A549 (cell line): ENCODE data around the gene SEMA5B. TPM values are rescaled to one million over a fixed set of nuclear protein-coding genes. Genes with fewer than 3 reads are reported as not detected.
A peak's percentile ranks its signal among the peaks of the same experiment; 100 is the strongest.

Experiments
- ATAC-seq, 2 experiments: fragments of 200-7000 bp in 1 of 2; fragments of >200 bp in 1 of 2; cut with Nextera tagmentation in 1 of 2; cut with Tn5 transposase in 1 of 2; 3 replicates each; pipeline versions ENCODE4 v1.8.0 to v1.9.1; 2018 to 2020; ENCODE audit warnings: mild to moderate bottlenecking in 1 of 2, moderate library complexity in 1 of 2
- CTCF ChIA-PET: fragments of 300-600 bp; sonication (Branson Sonifier 250); formaldehyde crosslinking; extraction: SDS; loops from one replicate; lab custom pipeline; 2021; ENCODE audit warnings: antibody characterized with exemption, inconsistent platforms; lab: Yijun Ruan, JAX
- POLR2A ChIA-PET: fragments of 350-600 bp; formaldehyde crosslinking; extraction: SDS; loops from one replicate; lab custom pipeline; 2021; ENCODE audit warnings: antibody characterized with exemption, inconsistent platforms; lab: Yijun Ruan, JAX
- DNase-seq, 2 experiments: peaks; one replicate each; pipeline versions ENCODE4 v3.0.0 to v3.0.0-alpha.2; 2011 to 2016; ENCODE audit warnings: low read depth in 1 of 2, low spot score in 1 of 2
- FAIRE-seq: peaks from 2 replicates; lab custom pipeline; 2011; peaks lifted over from hg19 to GRCh38; lab: Jason Lieb, UNC
- H3K27ac ChIP-seq, 2 experiments: fragments of >200 bp; sonication (Bioruptor Twin); formaldehyde crosslinking; 3 replicates each; pipeline ENCODE4 v1.5.1; 2016 to 2017
- H3K4me1 ChIP-seq: fragments of >200 bp; sonication (Bioruptor Twin); formaldehyde crosslinking; 3 replicates; pipeline ENCODE4 v1.6.1; 2016
- H3K4me2 ChIP-seq: fragments of >200 bp; sonication (Bioruptor Twin); formaldehyde crosslinking; 3 replicates; pipeline ENCODE4 v1.6.1; 2016
- H3K4me3 ChIP-seq: fragments of >200 bp; sonication (Bioruptor Twin); formaldehyde crosslinking; 3 replicates; pipeline ENCODE4 v1.5.1; 2016
- H3K9me3 ChIP-seq: fragments of >200 bp; sonication (Bioruptor Twin); formaldehyde crosslinking; 3 replicates; pipeline ENCODE4 v1.6.1; 2016
- CBX8 ChIP-seq: fragments of 200-600 bp; sonication (generic); IDR thresholded peaks from 2 replicates; pipeline ENCODE4 v1.6.1; 2016
- CTCF ChIP-seq: fragments of >200 bp; sonication (Bioruptor Twin); formaldehyde crosslinking; IDR thresholded peaks from 3 replicates; pipeline ENCODE4 v1.5.1; 2016
- FOSB ChIP-seq: fragments of 250-450 bp; sonication (Bioruptor Pico); IDR thresholded peaks from 2 replicates; pipeline ENCODE4 v1.5.0; 2020; ENCODE audit warnings: mild to moderate bottlenecking, moderate library complexity
- FOSL2 ChIP-seq, 2 experiments: fragments of 450-650 bp in 1 of 2; fragments of >200 bp in 1 of 2; sonication (Bioruptor Twin) in 1 of 2; formaldehyde crosslinking; IDR thresholded peaks; 2 replicates each; pipeline versions ENCODE4 v1.5.0 to v1.6.1; 2016 to 2020; ENCODE audit warnings: mild to moderate bottlenecking in 1 of 2, moderate library complexity in 1 of 2
- GATA3 ChIP-seq: IDR thresholded peaks from 2 replicates; pipeline ENCODE4 v1.6.1; 2012; ENCODE audit warnings: borderline replicate concordance
- HES2 ChIP-seq: fragments of >200 bp; sonication (Bioruptor Twin); formaldehyde crosslinking; IDR thresholded peaks from 2 replicates; pipeline ENCODE4 v1.6.1; 2016
- HMGXB4 ChIP-seq: fragments of 250-450 bp; sonication (Bioruptor Pico); IDR thresholded peaks from 2 replicates; pipeline ENCODE4 v1.5.0; 2021; ENCODE audit warnings: mild to moderate bottlenecking, moderate library complexity, borderline replicate concordance
- HOXB13 ChIP-seq: fragments of 250-450 bp; sonication (Bioruptor Pico); IDR thresholded peaks from 2 replicates; pipeline ENCODE4 v1.5.0; 2020; ENCODE audit warnings: low read depth, mild to moderate bottlenecking, moderate library complexity
- MAFK ChIP-seq: fragments of 450-650 bp; IDR thresholded peaks from 2 replicates; pipeline ENCODE4 v1.6.1; 2014; ENCODE audit not compliant: partially characterized antibody
- MAZ ChIP-seq: fragments of 150-350 bp; IDR thresholded peaks from 2 replicates; pipeline ENCODE4 v1.6.1; 2014; ENCODE audit warnings: antibody characterized with exemption, low read depth, low read length, borderline replicate concordance
- POLR2A ChIP-seq: IDR thresholded peaks from 2 replicates; pipeline ENCODE4 v1.6.1; 2012; ENCODE audit warnings: mild to moderate bottlenecking, low read length
- REST ChIP-seq: fragments of 200-600 bp; sonication (generic); IDR thresholded peaks from 2 replicates; pipeline ENCODE4 v1.6.1; 2016; ENCODE audit warnings: antibody characterized with exemption, mild to moderate bottlenecking, moderate library complexity
- RNF2 ChIP-seq: fragments of 200-600 bp; sonication (generic); IDR thresholded peaks from 2 replicates; pipeline ENCODE4 v1.6.1; 2016; ENCODE audit warnings: low read depth, mild to moderate bottlenecking, antibody characterized with exemption, moderate library complexity, borderline replicate concordance
- USF2 ChIP-seq: fragments of 450-650 bp; IDR thresholded peaks from 2 replicates; pipeline ENCODE4 v1.6.1; 2014; ENCODE audit warnings: antibody characterized with exemption
- ZC3H11A ChIP-seq: fragments of 450-650 bp; IDR thresholded peaks from 2 replicates; pipeline ENCODE4 v1.6.1; 2014; ENCODE audit warnings: antibody characterized with exemption, mild to moderate bottlenecking
- ZSCAN20 ChIP-seq: fragments of 250-450 bp; sonication (Bioruptor Pico); IDR thresholded peaks from 2 replicates; pipeline ENCODE4 v1.8.0; 2022; ENCODE audit warnings: mild to moderate bottlenecking, moderate library complexity
- WGBS: methylation state at CpG from one replicate; pipeline ENCODE4 v1.1.6; 2017; ENCODE audit errors: missing lambda C conversion rate; 5-methylcytosine and 5-hydroxymethylcytosine counted together
- polyA plus RNA-seq, 4 experiments: library from polyadenylated mRNA; depleted of rRNA in 3 of 4; stranded (reverse); fragments of >200 nt; fragmentation: RNase III in 1 of 4; extraction: RNeasy Plus Mini Kit Qiagen cat#74134 plus additional on column Dnase treatment in 1 of 4; gene quantifications; 2 replicates in 3 of 4; 3 replicates in 1 of 4; pipeline ENCODE4 v1.2.3, GENCODE V29; 2011 to 2017

SEMA5B gene
- polyA plus RNA-seq, 2 of the 4 experiments (the other 2 are of a cell fraction) = 0.03 TPM; not detected in 1

- Histone ChIP-seq H3K27ac (no peak overlapping the region), H3K4me1 (no peaks in the 10 kb centered on the region), H3K9me3 (no peaks in the 10 kb centered on the region), H3K4me2 (no peak overlapping the region), H3K4me3 (no peak overlapping the region)
- no peak for DNase-seq
- CTCF ChIA-PET = interaction anchor here (1.7 kb wide), 1 partner anchor 19 kb away, joined by 3 read pairs; no protein-coding TSS in a partner anchor
- WGBS = 42% methylated on average over 6 of the region's 6 CpGs
- no peak for ATAC-seq
- TF ChIP-seq MAFK (no peak), MAZ (no peak), REST (no peak), RNF2 (no peak), GATA3 (no peak)
- TF ChIP-seq, all 56 proteins: peak for 0
- FAIRE-seq = no peak
- POLR2A ChIA-PET = no interaction called here
Observed at GRCh38 chr3:122923611-122924010, 104.0 kb downstream of the SEMA5B start.

- no peak for FAIRE-seq
- 49% methylated on average over 29 of the region's 68 CpGs for WGBS
- no peaks in the 10 kb centered on the region for H3K9me3 ChIP-seq
- ATAC-seq = peak; percentile 53 to 76; a peak in 4 of 6 replicates
- DNase-seq = peak; percentile 14 to 18
- no peak for TF ChIP-seq POLR2A
- TF ChIP-seq ZSCAN20 (CRISPR knock-in tag) = no peak
- TF ChIP-seq FOSL2 (IDR thresholded peaks at IDR 0.05) = no peak
- TF ChIP-seq FOSL2 (CRISPR knock-in tag; IDR thresholded peaks at IDR 0.05) = no peak
- TF ChIP-seq HES2 = no peak
- no peak for TF ChIP-seq USF2
- no peak for TF ChIP-seq CTCF
- TF ChIP-seq HOXB13 = no peak
- no peak for TF ChIP-seq CBX8
- no peak for TF ChIP-seq HMGXB4 (CRISPR knock-in tag)
- no peak for TF ChIP-seq MAFK
- no peak for TF ChIP-seq FOSB
- no peak for TF ChIP-seq ZC3H11A
- ChIA-PET POLR2A (no interaction called here), CTCF (interaction anchor here (0.6 to 1.3 kb wide), 3 partner anchors 21 to 105 kb away, joined by 3 to 5 read pairs (median 3); partner anchors contain the start of gene SEMA5B)
- H3K27ac ChIP-seq = no peak overlapping the region
- H3K4me3 ChIP-seq = peak overlapping the region; percentile 31; the same call in 2 of the 3 replicates
- peak overlapping the region; percentile 61 for H3K4me2 ChIP-seq
- H3K4me1 ChIP-seq = no peaks in the 10 kb centered on the region
Observed at GRCh38 chr3:122921791-122922651, 105.5 kb downstream of the SEMA5B start.
